GM21423 (cell line): ENCODE data around the gene HDAC10.

Source experiments
- ATAC-seq: cut with Tn5 transposase; IDR thresholded peaks from one replicate; pipeline ENCODE4 v1.9.1; 2021; ENCODE audit warnings: mild to moderate bottlenecking, moderate library complexity; ENCODE audit not compliant: unreplicated experiment

The HDAC10 gene

GRCh38 chr22:50202130-50202666 lies 48.9 kb downstream of the HDAC10 start:
- ATAC-seq, result no peak

DNA sequence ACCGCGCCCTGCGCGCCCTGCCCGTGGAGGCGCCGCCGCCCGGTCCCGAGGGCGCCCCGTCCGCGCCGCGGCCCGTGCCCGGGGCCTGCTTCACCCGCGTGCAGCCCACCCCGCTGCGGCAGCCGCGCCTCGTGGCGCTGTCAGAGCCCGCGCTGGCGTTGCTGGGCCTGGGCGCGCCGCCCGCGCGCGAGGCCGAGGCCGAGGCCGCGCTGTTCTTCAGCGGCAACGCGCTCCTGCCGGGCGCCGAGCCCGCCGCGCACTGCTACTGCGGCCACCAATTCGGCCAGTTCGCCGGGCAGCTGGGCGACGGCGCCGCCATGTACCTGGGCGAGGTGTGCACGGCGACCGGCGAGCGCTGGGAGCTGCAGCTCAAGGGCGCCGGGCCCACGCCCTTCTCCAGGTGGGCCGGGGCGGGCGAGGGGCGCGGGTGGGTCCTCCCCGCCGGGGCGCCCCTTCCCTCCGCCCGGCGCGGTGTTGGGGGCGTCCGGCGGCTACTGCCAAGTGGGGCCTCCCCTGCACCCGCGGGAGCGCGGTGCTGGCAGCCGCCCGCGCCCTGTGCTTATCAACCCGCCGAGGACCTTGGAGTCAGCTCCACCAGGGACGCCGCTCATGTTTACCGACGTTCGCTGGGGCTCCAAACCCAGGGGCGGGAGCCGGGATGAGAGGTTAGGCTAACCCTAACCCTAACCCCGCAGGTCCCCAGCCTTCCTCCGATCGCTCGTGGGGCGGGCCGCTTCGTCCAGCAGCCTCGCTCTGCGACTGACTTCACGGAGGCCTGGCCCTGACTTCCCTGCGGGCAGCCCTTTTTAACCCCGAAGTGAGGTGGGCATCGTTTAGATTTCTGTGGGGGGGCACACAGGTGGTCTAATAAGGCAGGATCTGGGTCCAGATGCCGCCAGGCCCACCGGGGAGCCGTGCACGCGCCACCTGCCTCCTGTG lies 49.6 kb downstream of the HDAC10 start:
- ATAC-seq, result no peak

DNA sequence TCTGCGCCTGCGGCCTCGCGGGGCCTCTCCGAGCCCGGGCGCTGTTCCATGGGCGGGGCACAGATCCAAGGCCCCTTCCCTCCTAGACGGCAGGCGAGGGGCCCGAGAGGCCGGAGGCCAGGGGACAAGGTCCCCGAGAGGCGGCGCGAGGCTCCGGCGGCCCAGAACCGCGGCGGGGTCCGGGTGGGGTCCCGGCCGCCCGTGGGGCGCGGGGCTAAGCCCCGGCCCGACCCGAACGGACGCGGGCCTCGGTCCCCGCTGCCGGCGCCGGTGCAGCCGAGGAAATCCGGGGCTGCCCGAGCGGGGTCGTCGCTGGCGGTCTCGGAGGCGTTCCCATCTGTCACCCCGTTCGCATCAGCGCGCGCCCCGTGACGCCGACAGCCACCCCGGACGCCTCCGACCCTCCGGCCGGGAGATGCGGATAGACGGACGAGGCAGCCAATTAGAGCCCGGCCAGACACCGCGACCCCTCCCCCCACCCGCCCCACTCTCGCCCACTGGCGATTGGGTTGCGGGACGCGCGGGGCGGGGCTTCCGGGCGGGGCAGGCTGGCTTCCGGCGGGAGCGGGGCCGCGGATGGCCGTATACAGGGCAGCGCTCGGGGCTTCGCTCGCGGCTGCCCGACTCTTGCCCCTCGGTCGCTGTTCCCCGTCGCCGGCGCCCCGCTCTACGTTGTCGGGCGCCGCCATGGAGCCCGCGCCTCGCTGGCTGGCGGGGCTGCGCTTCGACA lies 50.4 kb downstream of the HDAC10 start, which contains the start of gene SELENOO:
TSS of gene SELENOO (plus strand) at position 551 of the 730 bp plus-strand sequence. CDS start at position 577, 26 bp downstream.
- ATAC-seq, result peak; percentile 69

DNA sequence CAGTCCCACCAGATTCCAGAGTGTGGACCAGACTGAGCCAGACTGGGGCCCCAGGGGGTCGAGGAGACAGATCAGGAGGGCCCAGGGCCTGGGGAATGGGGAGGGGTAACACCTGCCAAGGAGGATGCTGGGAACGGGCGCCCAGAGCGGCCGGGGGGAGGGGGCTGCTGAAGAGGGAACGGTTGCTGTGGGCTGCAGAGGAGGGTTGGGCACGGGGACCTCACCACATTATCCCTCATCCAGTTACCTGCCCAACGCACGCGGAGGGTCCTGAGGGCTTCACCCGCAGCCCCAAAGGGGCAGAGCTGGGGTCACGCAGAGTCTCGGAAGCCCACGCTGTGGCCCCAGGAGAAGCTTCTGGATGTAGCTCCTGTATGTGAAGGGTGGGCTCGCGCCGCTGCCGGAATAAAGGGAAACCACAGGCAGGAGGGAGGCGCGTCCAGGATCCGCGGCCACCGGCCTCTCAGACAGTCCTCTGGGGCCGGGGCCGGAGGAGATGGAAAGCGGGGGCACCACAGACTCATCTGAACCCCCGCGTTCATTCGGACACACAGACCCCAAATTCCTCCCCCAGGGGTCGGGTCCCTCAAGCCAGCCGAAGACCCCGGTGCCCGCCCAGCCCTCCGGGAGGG lies 51.1 kb downstream of the HDAC10 start:
- peak; percentile 6 for ATAC-seq

- ATAC-seq, result no peak
Observed at GRCh38 chr22:50199251-50199721, 51.8 kb downstream of the HDAC10 start.

GRCh38 chr22:50198624-50199017 lies 52.4 kb downstream of the HDAC10 start:
- ATAC-seq, result no peak

- ATAC-seq, result no peak
Observed at GRCh38 chr22:50197856-50198623, 53.0 kb downstream of the HDAC10 start.

GRCh38 chr22:50197000-50197800 lies 53.9 kb downstream of the HDAC10 start:
- no peak for ATAC-seq

GRCh38 chr22:50196256-50196655 lies 54.8 kb downstream of the HDAC10 start:
- ATAC-seq, result no peak
